AG04450 (cell line): ENCODE results near the gene TEX52. TPM values are rescaled to one million over a fixed set of nuclear protein-coding genes. Genes with fewer than 3 reads are reported as not detected.

Experiments
- CTCF ChIA-PET: fragments of 300-600, 350-600 bp; formaldehyde crosslinking; extraction: SDS; loops from one replicate; lab custom pipeline; 2022; ENCODE audit warnings: antibody characterized with exemption, inconsistent platforms; lab: Charles Lee
- POLR2A ChIA-PET: fragments of 350-600 bp; formaldehyde crosslinking; extraction: SDS; loops from one replicate; lab custom pipeline; 2021; ENCODE audit warnings: antibody characterized with exemption, inconsistent platforms; lab: Yijun Ruan, JAX
- DNase-seq: peaks from one replicate; pipeline ENCODE4 v3.0.0-alpha.2; 2011; ENCODE audit warnings: low read depth, low spot score
- H3K27ac ChIP-seq: one replicate; pipeline ENCODE4 v1.5.1; 2012; ENCODE audit warnings: low read depth, low read length, control low read depth
- H3K27me3 ChIP-seq: one replicate; pipeline ENCODE4 v1.6.0; 2012; ENCODE audit warnings: low read length; ENCODE audit not compliant: control insufficient read depth, insufficient read depth
- H3K4me3 ChIP-seq: 2 replicates; pipeline ENCODE4 v1.5.1; 2011; ENCODE audit warnings: mild to moderate bottlenecking, low read depth, low read length, control low read depth
- H3K9me3 ChIP-seq: 2 replicates; pipeline ENCODE4 v1.5.1; 2012; ENCODE audit warnings: low read length; ENCODE audit not compliant: control insufficient read depth, insufficient read depth
- CTCF ChIP-seq: IDR thresholded peaks from 2 replicates; pipeline ENCODE4 v1.5.1; 2011; ENCODE audit warnings: low read depth, low read length, control low read depth, inconsistent platforms
- polyA plus RNA-seq: library from polyadenylated mRNA; depleted of rRNA; stranded (reverse); fragments of >200 nt; gene quantifications from 2 replicates; pipeline ENCODE4 v1.2.3, GENCODE V29; 2011

The TEX52 gene
- polyA plus RNA-seq, 1 experiment: not detected

- H3K27ac ChIP-seq: no peak overlapping the region
- H3K9me3 ChIP-seq: peaks cover 3% of the 10 kb centered on the region; the same call in 1 of the 2 replicates
- DNase-seq: no peak
- H3K4me3 ChIP-seq: no peak overlapping the region
- H3K27me3 ChIP-seq: no peaks in the 10 kb centered on the region
- no peak for TF ChIP-seq CTCF
- CTCF ChIA-PET: interaction anchor here (2.3 kb wide), 1 partner anchor 139 kb away, joined by 5 read pairs; no protein-coding TSS in a partner anchor
- POLR2A ChIA-PET: no interaction called here
These were observed 38.7 kb upstream of the TEX52 start for GRCh38 chr12:2895511-2895910.

- no peaks in the 10 kb centered on the region for H3K27me3 ChIP-seq
- CTCF ChIA-PET: interaction anchor here (2.3 kb wide), 1 partner anchor 139 kb away, joined by 5 read pairs; no protein-coding TSS in a partner anchor
These were observed 38.2 kb upstream of the TEX52 start for GRCh38 chr12:2895051-2895451.

GRCh38 chr12:2893007-2893406, 36.2 kb upstream of the TEX52 start:
- H3K27ac ChIP-seq: peak overlapping the region; percentile 80
- POLR2A ChIA-PET: interaction anchor here (0.6 to 1.5 kb wide), 3 partner anchors 15 to 61 kb away, joined by 3 to 9 read pairs (median 5); no protein-coding TSS in a partner anchor
- CTCF ChIA-PET: interaction anchor here (0.6 to 0.9 kb wide), 3 partner anchors 8 to 181 kb away, joined by 3 to 6 read pairs (median 4); no protein-coding TSS in a partner anchor
- DNase-seq: peak; percentile 65
- peaks cover 3% of the 10 kb centered on the region; the same call in 1 of the 2 replicates for H3K9me3 ChIP-seq
- H3K4me3 ChIP-seq: peak overlapping the region; percentile 22; the same call in 1 of the 2 replicates
- H3K27me3 ChIP-seq: no peaks in the 10 kb centered on the region
- TF ChIP-seq CTCF: no peak

More at GRCh38 chr12:2895051-2895451, 38.2 kb upstream of the TEX52 start:
- Histone ChIP-seq H3K4me3 (no peak overlapping the region), H3K27ac (peak overlapping the region; percentile 49), H3K9me3 (peaks cover 3% of the 10 kb centered on the region; the same call in 1 of the 2 replicates)
- TF ChIP-seq CTCF: no peak
- DNase-seq: no peak
- POLR2A ChIA-PET: no interaction called here

GRCh38 chr12:2892246-2892645, 35.4 kb upstream of the TEX52 start:
- ChIA-PET POLR2A (interaction anchor here (0.6 to 1.5 kb wide), 2 partner anchors 14 to 58 kb away, joined by 3 to 4 read pairs; no protein-coding TSS in a partner anchor), CTCF (interaction anchor here (0.6 to 0.7 kb wide), 2 partner anchors 79 to 141 kb away, joined by 4 read pairs; no protein-coding TSS in a partner anchor)
- Histone ChIP-seq H3K9me3 (peaks cover 3% of the 10 kb centered on the region; the same call in 1 of the 2 replicates), H3K27me3 (no peaks in the 10 kb centered on the region), H3K27ac (no peak overlapping the region), H3K4me3 (peak overlapping the region; percentile 97)
- no peak for DNase-seq
- TF ChIP-seq CTCF: no peak
